ENCODE measurements around the gene LAD1.

LAD1 gene

GRCh38 chr1:201359873-201360210 is 39.3 kb downstream of the LAD1 start:
- Histone ChIP-seq H3K4me3 (ENCODE audit: low read length) (no peak overlapping the region), H3K9ac (ENCODE audit: low read length) (no peak overlapping the region), H3K9me3 (ENCODE audit: control insufficient read depth, low read length) (no peaks in the 10 kb centered on the region), H3K4me1 (ENCODE audit: control insufficient read depth, insufficient read depth, low read length) (no peaks in the 10 kb centered on the region), H3K36me3 (ENCODE audit: control insufficient read depth, insufficient read depth, low read length) (no peaks in the 10 kb centered on the region), H3K27me3 (ENCODE audit: control insufficient read depth, insufficient read depth, low read length) (peaks cover 18% of the 10 kb centered on the region)

GRCh38 chr1:201359031-201359872 is 39.9 kb downstream of the LAD1 start:
- Histone ChIP-seq H3K4me3 (ENCODE audit: low read length) (no peak overlapping the region), H3K4me1 (ENCODE audit: control insufficient read depth, insufficient read depth, low read length) (no peaks in the 10 kb centered on the region), H3K9me3 (ENCODE audit: control insufficient read depth, low read length) (no peaks in the 10 kb centered on the region), H3K36me3 (ENCODE audit: control insufficient read depth, insufficient read depth, low read length) (no peaks in the 10 kb centered on the region), H3K9ac (ENCODE audit: low read length) (no peak overlapping the region), H3K27me3 (ENCODE audit: control insufficient read depth, insufficient read depth, low read length) (peaks cover 20% of the 10 kb centered on the region)

GRCh38 chr1:201358596-201358995 is 40.5 kb downstream of the LAD1 start:
- Histone ChIP-seq H3K9me3 (ENCODE audit: control insufficient read depth, low read length) (no peaks in the 10 kb centered on the region), H3K36me3 (ENCODE audit: control insufficient read depth, insufficient read depth, low read length) (no peaks in the 10 kb centered on the region), H3K9ac (ENCODE audit: low read length) (no peak overlapping the region), H3K27me3 (ENCODE audit: control insufficient read depth, insufficient read depth, low read length) (peaks cover 23% of the 10 kb centered on the region), H3K4me3 (ENCODE audit: low read length) (no peak overlapping the region), H3K4me1 (ENCODE audit: control insufficient read depth, insufficient read depth, low read length) (no peaks in the 10 kb centered on the region)

- Histone ChIP-seq H3K4me1 (ENCODE audit: control insufficient read depth, insufficient read depth, low read length) (no peaks in the 10 kb centered on the region), H3K36me3 (ENCODE audit: control insufficient read depth, insufficient read depth, low read length) (no peaks in the 10 kb centered on the region), H3K4me3 (ENCODE audit: low read length) (no peak overlapping the region), H3K27me3 (ENCODE audit: control insufficient read depth, insufficient read depth, low read length) (peaks cover 21% of the 10 kb centered on the region), H3K9ac (ENCODE audit: low read length) (no peak overlapping the region), H3K9me3 (ENCODE audit: control insufficient read depth, low read length) (no peaks in the 10 kb centered on the region)
Observed at GRCh38 chr1:201357636-201358348, 41.3 kb downstream of the LAD1 start.

GRCh38 chr1:201357211-201357610 is 41.9 kb downstream of the LAD1 start:
- H3K9ac ChIP-seq (ENCODE audit: low read length), result no peak overlapping the region
- H3K4me3 ChIP-seq (ENCODE audit: low read length), result no peak overlapping the region
- H3K27me3 ChIP-seq (ENCODE audit: control insufficient read depth, insufficient read depth, low read length), result peaks cover 15% of the 10 kb centered on the region
- H3K36me3 ChIP-seq (ENCODE audit: control insufficient read depth, insufficient read depth, low read length), result no peaks in the 10 kb centered on the region
- no peaks in the 10 kb centered on the region for H3K9me3 ChIP-seq (ENCODE audit: control insufficient read depth, low read length)
- H3K4me1 ChIP-seq (ENCODE audit: control insufficient read depth, insufficient read depth, low read length), result no peaks in the 10 kb centered on the region

GRCh38 chr1:201356701-201357100 is 42.4 kb downstream of the LAD1 start:
- no peak overlapping the region for H3K9ac ChIP-seq (ENCODE audit: low read length)
- H3K9me3 ChIP-seq (ENCODE audit: control insufficient read depth, low read length), result no peaks in the 10 kb centered on the region
- no peak overlapping the region for H3K4me3 ChIP-seq (ENCODE audit: low read length)
- H3K36me3 ChIP-seq (ENCODE audit: control insufficient read depth, insufficient read depth, low read length), result no peaks in the 10 kb centered on the region
- no peaks in the 10 kb centered on the region for H3K4me1 ChIP-seq (ENCODE audit: control insufficient read depth, insufficient read depth, low read length)
- peaks cover 10% of the 10 kb centered on the region for H3K27me3 ChIP-seq (ENCODE audit: control insufficient read depth, insufficient read depth, low read length)

- Histone ChIP-seq H3K9ac (ENCODE audit: low read length) (no peak overlapping the region), H3K36me3 (ENCODE audit: control insufficient read depth, insufficient read depth, low read length) (no peaks in the 10 kb centered on the region), H3K9me3 (ENCODE audit: control insufficient read depth, low read length) (no peaks in the 10 kb centered on the region), H3K27me3 (ENCODE audit: control insufficient read depth, insufficient read depth, low read length) (peaks cover 9% of the 10 kb centered on the region), H3K4me3 (ENCODE audit: low read length) (no peak overlapping the region), H3K4me1 (ENCODE audit: control insufficient read depth, insufficient read depth, low read length) (no peaks in the 10 kb centered on the region)
Observed at GRCh38 chr1:201356236-201356635, 42.9 kb downstream of the LAD1 start.

- Histone ChIP-seq H3K4me3 (ENCODE audit: low read length) (no peak overlapping the region), H3K36me3 (ENCODE audit: control insufficient read depth, insufficient read depth, low read length) (no peaks in the 10 kb centered on the region), H3K27me3 (ENCODE audit: control insufficient read depth, insufficient read depth, low read length) (peaks cover 9% of the 10 kb centered on the region), H3K9me3 (ENCODE audit: control insufficient read depth, low read length) (no peaks in the 10 kb centered on the region), H3K9ac (ENCODE audit: low read length) (no peak overlapping the region), H3K4me1 (ENCODE audit: control insufficient read depth, insufficient read depth, low read length) (no peaks in the 10 kb centered on the region)
Observed at GRCh38 chr1:201355471-201355870, 43.7 kb downstream of the LAD1 start.

- no peaks in the 10 kb centered on the region for H3K9me3 ChIP-seq (ENCODE audit: control insufficient read depth, low read length)
- H3K27me3 ChIP-seq (ENCODE audit: control insufficient read depth, insufficient read depth, low read length), result peaks cover 9% of the 10 kb centered on the region
- H3K4me1 ChIP-seq (ENCODE audit: control insufficient read depth, insufficient read depth, low read length), result no peaks in the 10 kb centered on the region
- H3K4me3 ChIP-seq (ENCODE audit: low read length), result no peak overlapping the region
- H3K9ac ChIP-seq (ENCODE audit: low read length), result no peak overlapping the region
- no peaks in the 10 kb centered on the region for H3K36me3 ChIP-seq (ENCODE audit: control insufficient read depth, insufficient read depth, low read length)
Observed at GRCh38 chr1:201354901-201355295, 44.2 kb downstream of the LAD1 start.

- Histone ChIP-seq H3K9me3 (ENCODE audit: control insufficient read depth, low read length) (no peaks in the 10 kb centered on the region), H3K36me3 (ENCODE audit: control insufficient read depth, insufficient read depth, low read length) (no peaks in the 10 kb centered on the region), H3K4me3 (ENCODE audit: low read length) (no peak overlapping the region), H3K4me1 (ENCODE audit: control insufficient read depth, insufficient read depth, low read length) (no peaks in the 10 kb centered on the region), H3K27me3 (ENCODE audit: control insufficient read depth, insufficient read depth, low read length) (peaks cover 9% of the 10 kb centered on the region), H3K9ac (ENCODE audit: low read length) (no peak overlapping the region)
Observed at GRCh38 chr1:201354151-201354900, 44.8 kb downstream of the LAD1 start.

GRCh38 chr1:201353186-201353940 is 45.8 kb downstream of the LAD1 start:
- H3K4me3 ChIP-seq (ENCODE audit: low read length), result no peak overlapping the region
- H3K36me3 ChIP-seq (ENCODE audit: control insufficient read depth, insufficient read depth, low read length), result no peaks in the 10 kb centered on the region
- H3K4me1 ChIP-seq (ENCODE audit: control insufficient read depth, insufficient read depth, low read length), result no peaks in the 10 kb centered on the region
- H3K9ac ChIP-seq (ENCODE audit: low read length), result no peak overlapping the region
- H3K9me3 ChIP-seq (ENCODE audit: control insufficient read depth, low read length), result no peaks in the 10 kb centered on the region
- H3K27me3 ChIP-seq (ENCODE audit: control insufficient read depth, insufficient read depth, low read length), result peaks cover 9% of the 10 kb centered on the region

Data from mucosa of stomach (tissue), 1 donor.